Activated CD8-positive, alpha-beta memory T cell treated with anti-CD3 and anti-CD28 coated beads for 48 hours (primary cell): Measurements from ENCODE around the gene SMIM24.
"Not testable (repeated sequence)": the region's sequence is repeated elsewhere in the genome, so short reads cannot be mapped to it uniquely, and the experiment has no call there.

Source experiments
- DNase-seq, 3 experiments: peaks; one replicate each; pipeline ENCODE4 v3.0.0-alpha.2; 2020; ENCODE audit warnings: low read depth in 2 of 3, low spot score in 2 of 3

Gene SMIM24

GRCh38 chr19:3480383-3481091, at the start of gene SMIM24:
Gene SMIM24, minus strand, starts transcription at chr19:3480525. Its CDS starts 62 bp downstream, at chr19:3480463.
- no peak for DNase-seq

GRCh38 chr19:3529299-3529698, 49.0 kb upstream of the SMIM24 start:
- DNase-seq: not testable (repeated sequence)

GRCh38 chr19:3528539-3529211, 48.4 kb upstream of the SMIM24 start:
- no peak for DNase-seq

GRCh38 chr19:3528080-3528479, 47.8 kb upstream of the SMIM24 start:
- no peak for DNase-seq

- no peak for DNase-seq
Observed at GRCh38 chr19:3527238-3527910, 47.0 kb upstream of the SMIM24 start.

GRCh38 chr19:3526507-3527237, 46.3 kb upstream of the SMIM24 start:
- no peak for DNase-seq

GRCh38 chr19:3524904-3525451, 44.7 kb upstream of the SMIM24 start:
- no peak for DNase-seq

- DNase-seq: no peak
Observed at GRCh38 chr19:3524078-3524842, 43.9 kb upstream of the SMIM24 start.

GRCh38 chr19:3523361-3524077, 43.2 kb upstream of the SMIM24 start:
- no peak for DNase-seq

GRCh38 chr19:3522421-3523360, 42.4 kb upstream of the SMIM24 start:
- no peak for DNase-seq

GRCh38 chr19:3521104-3521445, 40.8 kb upstream of the SMIM24 start:
- DNase-seq: no peak

GRCh38 chr19:3520166-3521103, 40.1 kb upstream of the SMIM24 start:
- DNase-seq: no peak

- DNase-seq: no peak
Observed at GRCh38 chr19:3519126-3519525, 38.8 kb upstream of the SMIM24 start.

GRCh38 chr19:3518659-3519058, 38.3 kb upstream of the SMIM24 start:
- DNase-seq: no peak

- DNase-seq: no peak
Observed at GRCh38 chr19:3518255-3518654, 37.9 kb upstream of the SMIM24 start.

- no peak for DNase-seq
Observed at GRCh38 chr19:3517638-3518037, 37.3 kb upstream of the SMIM24 start.

GRCh38 chr19:3516675-3517207, 36.4 kb upstream of the SMIM24 start:
- DNase-seq: no peak
